A549 treated with AZD2906 at 1 μM for 4 hours (cell line): ENCODE results near the gene MRPL52. TPM values are rescaled to one million over a fixed set of nuclear protein-coding genes. Genes with fewer than 3 reads are reported as not detected.

Source experiments
- total RNA-seq: library from RNA; stranded (reverse); fragments of 200-300 nt; extraction: Qiagen RNA extraction; gene quantifications from 5 replicates; pipeline ENCODE4 v1.2.3, GENCODE V29; 2022

MRPL52 gene
- 128 to 227 TPM (median 194 TPM) in 5 replicates for total RNA-seq

DNA sequence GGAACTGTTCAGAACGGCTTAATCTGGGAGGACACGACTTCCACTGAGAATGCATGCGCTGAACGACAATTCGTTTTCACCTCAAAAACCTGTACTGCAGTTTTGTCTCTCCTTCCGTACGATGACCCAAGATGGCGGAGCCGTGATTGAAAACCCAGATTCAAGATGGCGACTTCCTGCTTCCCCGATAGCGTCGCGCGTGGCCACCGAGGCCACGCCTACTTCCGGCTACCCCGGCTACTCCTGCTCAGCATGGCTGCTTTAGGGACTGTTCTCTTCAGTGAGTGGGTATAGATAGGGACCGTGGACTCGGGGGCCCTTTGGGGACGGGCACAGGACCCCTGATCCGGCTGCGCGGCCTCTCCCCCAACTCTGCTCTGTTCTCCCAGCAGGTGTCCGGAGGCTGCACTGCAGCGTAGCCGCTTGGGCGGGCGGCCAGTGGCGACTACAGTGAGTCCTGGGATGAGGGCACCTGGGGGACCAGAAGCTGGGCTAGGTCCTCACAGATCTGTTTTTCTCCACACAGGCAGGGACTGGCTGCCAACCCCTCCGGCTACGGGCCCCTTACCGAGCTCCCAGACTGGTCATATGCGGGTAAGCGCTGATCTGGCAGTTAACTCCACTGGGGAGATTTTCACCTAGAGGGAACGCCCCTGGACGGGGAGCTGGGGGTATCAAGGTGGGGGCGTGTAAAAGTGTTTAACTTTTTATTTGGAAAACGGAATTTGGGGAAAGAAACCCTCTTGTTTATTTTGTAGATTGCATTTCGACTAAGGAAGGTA, at the start of gene MRPL52:
Gene MRPL52, plus strand, starts transcription at position 227 of the 782 bp plus-strand sequence. Its CDS starts 26 bp downstream, at position 253.

DNA sequence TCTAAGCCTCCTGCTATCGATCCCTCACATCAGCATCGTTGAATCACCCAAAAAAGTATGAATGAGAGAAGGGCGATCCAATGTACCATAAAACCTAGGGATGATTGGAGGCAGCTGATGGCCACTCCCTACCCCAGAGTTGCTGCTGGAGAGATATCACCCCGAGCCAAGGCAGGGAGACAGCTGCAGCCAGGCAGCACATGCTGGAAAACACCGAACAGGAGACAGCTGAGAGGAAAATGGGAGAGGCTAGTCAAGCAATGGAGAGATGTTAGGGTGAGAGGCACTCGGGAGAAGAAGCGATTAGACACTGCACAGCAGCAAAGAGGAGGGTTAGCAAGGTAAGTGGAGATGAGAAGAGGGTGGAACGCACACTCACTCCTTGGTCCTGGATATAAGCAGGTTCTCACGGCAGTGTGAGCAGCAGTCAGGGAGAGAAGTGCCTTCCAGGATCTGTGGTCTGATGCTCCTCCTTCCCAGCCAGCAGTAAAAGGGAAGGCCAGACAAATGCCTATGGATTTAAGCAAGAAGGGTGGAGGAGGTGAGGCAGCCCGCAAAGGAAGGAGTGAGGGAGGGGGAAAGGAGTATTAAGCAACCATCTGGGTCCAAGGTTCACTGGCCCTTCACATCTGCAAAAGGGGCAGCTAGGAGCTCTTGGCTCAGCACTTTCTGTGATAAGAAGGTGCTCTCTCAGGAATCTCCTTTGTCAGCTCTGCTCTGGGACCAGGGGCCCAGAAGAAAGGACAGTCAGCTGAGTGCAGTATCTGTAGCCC, 14.6 kb upstream of the MRPL52 start, which contains the start of gene SLC7A7:
Gene SLC7A7, minus strand, starts transcription at position 495 of the 773 bp plus-strand sequence. CDS start 2,037 bp downstream, outside the sequence.

DNA sequence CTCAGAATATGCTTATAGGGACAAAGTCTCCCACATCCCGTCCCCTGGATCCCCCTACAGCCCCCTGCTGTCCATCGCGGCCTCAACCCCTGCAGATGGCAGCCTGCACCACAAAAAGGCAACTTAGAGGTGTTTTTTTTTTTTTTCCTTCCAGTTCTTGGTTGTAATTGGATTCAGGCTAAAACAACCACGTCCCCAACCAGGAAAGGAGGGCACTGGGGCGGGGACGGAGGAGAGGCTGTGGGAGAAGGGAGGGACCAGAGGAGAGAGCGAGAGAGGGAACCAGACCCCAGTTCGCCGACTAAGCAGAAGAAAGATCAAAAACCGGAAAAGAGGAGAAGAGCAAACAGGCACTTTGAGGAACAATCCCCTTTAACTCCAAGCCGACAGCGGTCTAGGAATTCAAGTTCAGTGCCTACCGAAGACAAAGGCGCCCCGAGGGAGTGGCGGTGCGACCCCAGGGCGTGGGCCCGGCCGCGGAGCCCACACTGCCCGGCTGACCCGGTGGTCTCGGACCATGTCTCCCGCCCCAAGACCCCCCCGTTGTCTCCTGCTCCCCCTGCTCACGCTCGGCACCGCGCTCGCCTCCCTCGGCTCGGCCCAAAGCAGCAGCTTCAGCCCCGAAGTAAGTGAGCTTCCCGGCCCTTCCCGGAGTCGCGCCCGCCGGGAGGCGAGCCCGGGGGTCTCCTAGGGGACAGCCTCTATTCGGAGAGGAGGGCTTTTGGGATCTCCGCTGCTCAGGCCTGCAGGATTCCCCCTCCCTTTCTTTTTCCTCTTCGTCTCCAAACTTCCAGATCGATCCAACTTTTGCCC, 6.8 kb downstream of the MRPL52 start, which contains the start of gene MMP14:
Gene MMP14, plus strand, starts transcription at position 285 of the 813 bp plus-strand sequence. Its CDS starts 233 bp downstream, at position 518.

DNA sequence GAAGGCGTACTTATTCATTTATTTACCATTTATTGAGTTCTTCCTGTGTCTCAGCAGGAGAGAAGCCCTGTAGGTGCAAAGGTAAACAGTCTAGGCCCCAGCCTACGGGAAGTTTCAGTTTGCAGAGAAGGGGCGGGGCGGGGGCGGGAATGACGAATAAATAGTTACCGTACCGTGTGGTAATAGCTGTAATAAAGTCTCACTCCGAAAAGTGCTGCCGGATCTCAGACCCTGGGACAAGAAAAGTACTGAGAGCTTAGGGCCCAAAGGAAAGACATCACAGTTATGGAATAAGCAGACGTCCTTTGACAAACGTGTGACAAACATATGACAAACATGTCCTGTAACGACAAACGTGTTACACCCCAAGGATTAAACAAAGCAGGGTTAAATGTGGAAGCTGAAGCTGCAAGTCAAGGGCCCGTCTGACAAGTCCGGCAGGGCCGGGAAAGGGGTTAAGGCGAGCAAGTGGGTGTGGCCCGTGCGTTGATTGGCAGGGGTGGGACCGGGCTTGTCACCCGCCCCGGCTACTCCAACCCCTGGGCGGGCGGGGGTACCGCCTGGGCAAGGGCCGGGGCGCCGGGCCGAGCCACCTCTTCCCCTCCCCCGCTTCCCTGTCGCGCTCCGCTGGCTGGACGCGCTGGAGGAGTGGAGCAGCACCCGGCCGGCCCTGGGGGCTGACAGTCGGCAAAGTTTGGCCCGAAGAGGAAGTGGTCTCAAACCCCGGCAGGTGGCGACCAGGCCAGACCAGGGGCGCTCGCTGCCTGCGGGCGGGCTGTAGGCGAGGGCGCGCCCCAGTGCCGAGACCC, 41.7 kb downstream of the MRPL52 start, which contains the start of gene LRP10:
Gene LRP10, plus strand, starts transcription at position 517 of the 809 bp plus-strand sequence. CDS start 564 bp downstream, outside the sequence.

DNA sequence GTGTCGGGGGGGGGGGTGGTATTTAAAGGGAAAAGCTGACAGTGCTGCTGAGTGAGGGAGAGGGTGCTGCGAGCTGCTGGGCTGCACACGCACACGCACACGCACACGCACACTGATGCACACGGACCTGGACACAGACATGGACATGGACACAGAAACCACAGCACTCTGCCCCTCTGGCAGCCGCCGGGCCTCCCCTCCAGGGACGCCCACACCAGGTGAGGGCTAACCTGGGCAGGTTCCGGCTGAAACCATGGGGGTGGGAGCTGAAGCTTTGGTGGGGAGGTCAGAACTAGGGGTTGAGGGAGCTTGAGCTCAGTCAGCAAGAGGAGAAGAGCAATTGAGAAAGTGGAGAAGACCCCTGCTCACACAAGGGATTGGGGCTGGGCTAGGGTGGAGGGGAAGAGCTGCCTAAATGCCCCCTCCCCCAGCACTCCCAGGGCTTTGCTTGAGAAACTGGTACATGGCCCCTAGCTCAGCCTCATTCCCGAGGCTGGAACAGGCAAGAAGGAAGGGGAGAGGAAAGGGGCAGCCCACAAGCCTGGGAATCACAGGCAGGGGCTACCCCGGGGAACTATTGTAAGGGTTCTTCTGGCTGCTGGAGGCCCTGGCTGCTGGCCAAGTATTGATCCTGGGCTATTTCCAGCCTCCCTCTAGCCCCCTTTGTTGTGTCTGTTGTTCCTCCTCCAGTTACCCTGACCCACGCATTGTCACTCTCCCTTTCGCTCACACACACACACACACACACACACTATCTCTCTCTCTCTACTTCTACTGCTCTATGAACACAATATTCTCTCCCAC, 53.7 kb downstream of the MRPL52 start, which contains the start of gene REM2:
Gene REM2, plus strand, starts transcription at position 50 of the 804 bp plus-strand sequence. Its CDS starts 66 bp downstream, at position 116.

Other genes with a start within 250 kb of the MRPL52 start
- gene DAD1, start 240.7 kb upstream of the MRPL52 start, total RNA-seq, result 341 to 368 TPM (median 352 TPM) in 5 replicates
- gene ABHD4, start 231.6 kb upstream of the MRPL52 start, total RNA-seq, result 43.1 to 50.2 TPM (median 48.7 TPM) in 5 replicates
- gene OR6J1, start 185.5 kb upstream of the MRPL52 start, total RNA-seq, result not detected in 5 replicates
- gene OXA1L, start 63.2 kb upstream of the MRPL52 start, total RNA-seq, result 142 to 163 TPM (median 159 TPM) in 5 replicates
- gene SLC7A7, start 14.5 kb upstream of the MRPL52 start, total RNA-seq, result 18.9 to 31.0 TPM (median 23.9 TPM) in 5 replicates
- gene MMP14, start 6.7 kb downstream of the MRPL52 start, total RNA-seq, result 0.44 to 0.74 TPM (median 0.55 TPM) in 5 replicates
- 70.7 to 81.5 TPM (median 77.8 TPM) in 5 replicates for gene LRP10, start 41.9 kb downstream of the MRPL52 start, total RNA-seq
- 0.28 to 0.38 TPM (median 0.33 TPM) in 5 replicates for gene REM2, start 53.3 kb downstream of the MRPL52 start, total RNA-seq
- 53.1 to 62.4 TPM (median 56.4 TPM) in 5 replicates for gene RBM23, start 89.3 kb downstream of the MRPL52 start, total RNA-seq
- gene PRMT5, start 99.5 kb downstream of the MRPL52 start, total RNA-seq, result 90.1 to 270 TPM (median 99.0 TPM) in 5 replicates
- 34.1 to 39.9 TPM (median 35.6 TPM) in 5 replicates for gene HAUS4, start 127.2 kb downstream of the MRPL52 start, total RNA-seq
- 31.9 to 40.2 TPM (median 34.0 TPM) in 5 replicates for gene AJUBA, start 152.7 kb downstream of the MRPL52 start, total RNA-seq
- 2.5 to 3.5 TPM (median 3.5 TPM) in 5 replicates for gene C14orf93, start 180.3 kb downstream of the MRPL52 start, total RNA-seq
- gene PSMB5, start 205.0 kb downstream of the MRPL52 start, total RNA-seq, result 293 to 320 TPM (median 308 TPM) in 5 replicates
- not detected in 5 replicates for gene PSMB11, start 212.3 kb downstream of the MRPL52 start, total RNA-seq
- 2.5 to 4.6 TPM (median 4.4 TPM) in 5 replicates for gene CDH24, start 227.6 kb downstream of the MRPL52 start, total RNA-seq